HCT116 (cell line): ENCODE measurements around the gene AHCTF1.

Source experiments
- CBX3 ChIP-seq: IDR thresholded peaks from 2 replicates; pipeline ENCODE4 v1.6.1; 2012; ENCODE audit warnings: low read depth
- CTCF ChIP-seq, 3 experiments: fragments of 200-600 bp in 1 of 3; sonication (generic) in 1 of 3; IDR thresholded peaks in 2 of 3; conservative IDR thresholded peaks in 1 of 3; 2 replicates each; pipeline ENCODE4 v1.5.1; 2012 to 2017; ENCODE audit warnings: low read depth in 2 of 3, low read length in 2 of 3, antibody characterized with exemption in 1 of 3, borderline replicate concordance in 1 of 3, control low read depth in 1 of 3, mild to moderate bottlenecking in 1 of 3, mixed read lengths in 1 of 3, mixed run types in 1 of 3, moderate library complexity in 1 of 3; ENCODE audit not compliant: insufficient read depth in 1 of 3
- EZH2phosphoT487 ChIP-seq: fragments of 200-600 bp; IDR thresholded peaks from 2 replicates; pipeline ENCODE4 v1.6.1; 2018; ENCODE audit warnings: antibody characterized with exemption, borderline replicate concordance
- FOSL1 ChIP-seq: IDR thresholded peaks from 2 replicates; pipeline ENCODE4 v1.6.1; 2012; ENCODE audit warnings: low read depth
- POLR2A ChIP-seq: IDR thresholded peaks from 2 replicates; pipeline ENCODE4 v1.7.0; 2011; ENCODE audit warnings: borderline replicate concordance; ENCODE audit not compliant: insufficient read depth, insufficient read length; ENCODE audit errors: extremely low read depth
- POLR2AphosphoS5 ChIP-seq: IDR thresholded peaks from 2 replicates; pipeline ENCODE4 v1.6.1; 2011; ENCODE audit warnings: mild to moderate bottlenecking, low read depth, low read length, moderate library complexity
- TCF7L2 ChIP-seq: IDR thresholded peaks from 2 replicates; pipeline ENCODE4 v1.7.0; 2011; ENCODE audit warnings: borderline replicate concordance, inconsistent platforms; ENCODE audit not compliant: insufficient read depth, insufficient read length; ENCODE audit errors: extremely low read depth
- YY1 ChIP-seq: IDR thresholded peaks from 2 replicates; pipeline ENCODE4 v1.6.1; 2011; ENCODE audit warnings: low read length, low read depth, moderate library complexity, mild to moderate bottlenecking; ENCODE audit not compliant: insufficient replicate concordance; ENCODE audit errors: extremely low read depth
- TF ChIP-seq, protein P1 (sequence below): IDR thresholded peaks from 2 replicates; pipeline ENCODE4 v1.6.1; 2012; ENCODE audit warnings: low read depth

GRCh38 chr1:246820666-246821065 lies 111.1 kb downstream of the AHCTF1 start:
- TF ChIP-seq CBX3, result no peak
- no peak for TF ChIP-seq CTCF (IDR thresholded peaks at IDR 0.05 in 2 of 3, conservative IDR thresholded peaks at IDR 0.05 in 1 of 3; ENCODE audit: borderline replicate concordance in 1 of 3, insufficient read depth in 1 of 3, low read depth in 2 of 3, low read length in 2 of 3)
- no peak for TF ChIP-seq POLR2A
- TF ChIP-seq TCF7L2, result no peak
- no peak for TF ChIP-seq POLR2AphosphoS5
- no peak for TF ChIP-seq YY1
- TF ChIP-seq, protein P1, sequence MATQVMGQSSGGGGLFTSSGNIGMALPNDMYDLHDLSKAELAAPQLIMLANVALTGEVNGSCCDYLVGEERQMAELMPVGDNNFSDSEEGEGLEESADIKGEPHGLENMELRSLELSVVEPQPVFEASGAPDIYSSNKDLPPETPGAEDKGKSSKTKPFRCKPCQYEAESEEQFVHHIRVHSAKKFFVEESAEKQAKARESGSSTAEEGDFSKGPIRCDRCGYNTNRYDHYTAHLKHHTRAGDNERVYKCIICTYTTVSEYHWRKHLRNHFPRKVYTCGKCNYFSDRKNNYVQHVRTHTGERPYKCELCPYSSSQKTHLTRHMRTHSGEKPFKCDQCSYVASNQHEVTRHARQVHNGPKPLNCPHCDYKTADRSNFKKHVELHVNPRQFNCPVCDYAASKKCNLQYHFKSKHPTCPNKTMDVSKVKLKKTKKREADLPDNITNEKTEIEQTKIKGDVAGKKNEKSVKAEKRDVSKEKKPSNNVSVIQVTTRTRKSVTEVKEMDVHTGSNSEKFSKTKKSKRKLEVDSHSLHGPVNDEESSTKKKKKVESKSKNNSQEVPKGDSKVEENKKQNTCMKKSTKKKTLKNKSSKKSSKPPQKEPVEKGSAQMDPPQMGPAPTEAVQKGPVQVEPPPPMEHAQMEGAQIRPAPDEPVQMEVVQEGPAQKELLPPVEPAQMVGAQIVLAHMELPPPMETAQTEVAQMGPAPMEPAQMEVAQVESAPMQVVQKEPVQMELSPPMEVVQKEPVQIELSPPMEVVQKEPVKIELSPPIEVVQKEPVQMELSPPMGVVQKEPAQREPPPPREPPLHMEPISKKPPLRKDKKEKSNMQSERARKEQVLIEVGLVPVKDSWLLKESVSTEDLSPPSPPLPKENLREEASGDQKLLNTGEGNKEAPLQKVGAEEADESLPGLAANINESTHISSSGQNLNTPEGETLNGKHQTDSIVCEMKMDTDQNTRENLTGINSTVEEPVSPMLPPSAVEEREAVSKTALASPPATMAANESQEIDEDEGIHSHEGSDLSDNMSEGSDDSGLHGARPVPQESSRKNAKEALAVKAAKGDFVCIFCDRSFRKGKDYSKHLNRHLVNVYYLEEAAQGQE, result no peak
- no peak for TF ChIP-seq FOSL1
- TF ChIP-seq EZH2phosphoT487, result no peak
